Large intestine (tissue), 3 donors: Measurements from ENCODE around the gene GRB2. TPM values are rescaled to one million over a fixed set of nuclear protein-coding genes. Genes with fewer than 3 reads are reported as not detected.
"Not testable (repeated sequence)": the region's sequence is repeated elsewhere in the genome, so short reads cannot be mapped to it uniquely, and the experiment has no call there.

Experiments
- DNase-seq, 2 donors: peaks; one replicate each; pipeline versions ENCODE4 v3.0.0 to v3.0.0-alpha.2; 2013
- H3K27ac ChIP-seq: one replicate; pipeline ENCODE4 v1.5.1; 2013; ENCODE audit warnings: low read length
- H3K27me3 ChIP-seq: 2 replicates; pipeline ENCODE4 v1.6.1; 2013; ENCODE audit warnings: low read length; ENCODE audit not compliant: control insufficient read depth, insufficient read depth
- H3K36me3 ChIP-seq: 2 replicates; pipeline ENCODE4 v1.6.1; 2013; ENCODE audit warnings: low read length; ENCODE audit not compliant: control insufficient read depth, insufficient read depth
- H3K4me1 ChIP-seq: one replicate; pipeline ENCODE4 v1.6.1; 2013; ENCODE audit warnings: low read length; ENCODE audit not compliant: control insufficient read depth, insufficient read depth
- H3K4me3 ChIP-seq: one replicate; pipeline ENCODE4 v1.5.1; 2013; ENCODE audit warnings: low read length
- H3K9me3 ChIP-seq: one replicate; pipeline ENCODE4 v1.6.1; 2013; ENCODE audit warnings: mild to moderate bottlenecking, low read depth, low read length, moderate library complexity; ENCODE audit not compliant: control insufficient read depth
- WGBS: methylation state at CpG from one replicate; pipeline ENCODE4 v1.1.5; 2013; ENCODE audit warnings: low lambda C conversion rate; ENCODE audit not compliant: insufficient coverage; 5-methylcytosine and 5-hydroxymethylcytosine counted together
- polyA plus RNA-seq: library from polyadenylated mRNA; unstranded; fragments of 120-200 nt; gene quantifications from one replicate; pipeline ENCODE4 v1.2.1, GENCODE V29; 2013

The GRB2 gene
- polyA plus RNA-seq, 1 donor: 67.7 TPM

GRCh38 chr17:75307957-75308731 lies 97.3 kb downstream of the GRB2 start:
- no peak for DNase-seq
- Histone ChIP-seq H3K27me3 (no peaks in the 10 kb centered on the region), H3K4me1 (peaks cover 22% of the 10 kb centered on the region), H3K4me3 (no peak overlapping the region), H3K9me3 (no peaks in the 10 kb centered on the region), H3K36me3 (no peaks in the 10 kb centered on the region), H3K27ac (peak overlapping the region; percentile 90)
- 100% methylated on average over 1 of the region's 13 CpGs for WGBS

GRCh38 chr17:75301502-75302206 lies 103.8 kb downstream of the GRB2 start:
- no CpG with 5 or more reads among the region's 17 CpGs for WGBS
- no peak for DNase-seq
- Histone ChIP-seq H3K4me3 (no peak overlapping the region), H3K4me1 (no peaks in the 10 kb centered on the region), H3K36me3 (no peaks in the 10 kb centered on the region), H3K27me3 (no peaks in the 10 kb centered on the region), H3K9me3 (no peaks in the 10 kb centered on the region), H3K27ac (no peak overlapping the region)

GRCh38 chr17:75301049-75301448 lies 104.4 kb downstream of the GRB2 start:
- Histone ChIP-seq H3K27ac (no peak overlapping the region), H3K27me3 (no peaks in the 10 kb centered on the region), H3K36me3 (no peaks in the 10 kb centered on the region), H3K9me3 (no peaks in the 10 kb centered on the region), H3K4me3 (no peak overlapping the region), H3K4me1 (no peaks in the 10 kb centered on the region)
- DNase-seq: no peak
- no CpG with 5 or more reads among the region's 9 CpGs for WGBS

GRCh38 chr17:75300280-75300679 lies 105.2 kb downstream of the GRB2 start:
- peaks cover 7% of the 10 kb centered on the region for H3K4me1 ChIP-seq
- WGBS: no CpG with 5 or more reads among the region's 7 CpGs
- no peaks in the 10 kb centered on the region for H3K27me3 ChIP-seq
- no peak overlapping the region for H3K4me3 ChIP-seq
- no peaks in the 10 kb centered on the region for H3K36me3 ChIP-seq
- DNase-seq: no peak
- H3K27ac ChIP-seq: no peak overlapping the region
- no peaks in the 10 kb centered on the region for H3K9me3 ChIP-seq

- Histone ChIP-seq H3K36me3 (no peaks in the 10 kb centered on the region), H3K27me3 (no peaks in the 10 kb centered on the region), H3K4me1 (peaks cover 15% of the 10 kb centered on the region), H3K9me3 (no peaks in the 10 kb centered on the region), H3K27ac (peak overlapping the region; percentile 27), H3K4me3 (no peak overlapping the region)
- DNase-seq: peak; percentile 32 to 46
- 71% methylated on average over 1 of the region's 8 CpGs for WGBS
These were observed 110.0 kb downstream of the GRB2 start for GRCh38 chr17:75295201-75296158.

DNA sequence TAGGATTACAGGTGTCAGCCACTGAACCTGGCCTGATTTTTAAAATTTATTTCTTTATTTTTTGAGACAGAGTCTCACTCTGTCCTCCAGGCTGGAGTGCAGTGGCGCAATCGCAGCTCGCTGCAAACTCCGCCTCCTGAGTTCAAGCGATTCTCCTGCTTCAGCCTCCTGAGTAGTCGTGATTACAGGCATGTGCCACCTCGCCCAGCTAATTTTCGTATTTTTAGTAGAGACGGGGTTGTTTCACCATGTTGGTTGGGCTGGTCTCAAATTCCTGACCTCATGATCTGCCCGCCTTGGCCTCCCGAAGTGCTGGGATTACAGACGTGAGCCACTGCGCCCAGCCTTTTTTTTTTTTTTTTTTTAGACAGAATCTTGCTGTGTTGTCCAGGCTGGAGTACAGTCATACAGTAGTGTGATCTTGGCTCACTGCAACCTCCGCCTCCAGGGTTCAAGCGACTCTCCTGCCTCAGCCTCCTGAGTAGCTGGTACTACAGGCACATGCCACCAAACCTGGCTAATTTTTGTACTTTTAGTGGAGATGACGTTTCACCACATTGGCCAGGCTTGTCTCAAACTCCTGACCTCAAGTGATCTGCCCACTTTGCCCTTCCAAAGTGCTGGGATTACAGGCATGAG lies 112.5 kb downstream of the GRB2 start:
- WGBS: no CpG with 5 or more reads among the region's 16 CpGs
- H3K4me3 ChIP-seq, H3K36me3 ChIP-seq, H3K27me3 ChIP-seq, H3K27ac ChIP-seq, H3K9me3 ChIP-seq, DNase-seq: not testable (repeated sequence)
- peaks cover 22% of the 10 kb centered on the region for H3K4me1 ChIP-seq

DNA sequence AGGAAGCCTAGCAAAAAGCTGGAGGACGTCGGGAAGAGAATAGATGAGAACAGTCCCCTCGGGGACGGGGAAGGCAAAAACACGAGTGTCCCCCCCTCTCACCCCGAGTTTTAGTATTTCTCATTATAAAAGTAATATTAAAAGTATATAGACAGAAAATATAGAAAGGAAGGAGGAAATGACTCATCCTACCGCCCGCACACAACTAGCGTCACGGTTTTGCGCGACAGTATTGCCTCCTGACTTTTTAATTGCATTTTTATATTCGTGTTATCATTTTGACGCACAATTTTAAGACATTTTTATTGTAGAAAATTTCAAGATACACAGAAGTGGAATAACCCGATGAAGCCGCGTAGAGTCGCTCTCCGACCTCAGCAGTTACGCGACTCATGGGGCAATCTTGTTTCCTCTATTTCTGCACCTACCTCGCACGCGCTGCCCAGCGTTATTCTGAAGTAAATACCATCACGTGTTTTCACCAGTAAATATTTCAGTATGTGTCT lies 115.6 kb downstream of the GRB2 start:
- peaks cover 13% of the 10 kb centered on the region for H3K4me1 ChIP-seq
- no peaks in the 10 kb centered on the region for H3K9me3 ChIP-seq
- peak overlapping the region; percentile 75 for H3K27ac ChIP-seq
- DNase-seq: peak; percentile 51 to 65
- no peaks in the 10 kb centered on the region for H3K27me3 ChIP-seq
- peaks cover 8% of the 10 kb centered on the region for H3K36me3 ChIP-seq
- no CpG with 5 or more reads among the region's 26 CpGs for WGBS
- peak overlapping the region; percentile 72 for H3K4me3 ChIP-seq

DNA sequence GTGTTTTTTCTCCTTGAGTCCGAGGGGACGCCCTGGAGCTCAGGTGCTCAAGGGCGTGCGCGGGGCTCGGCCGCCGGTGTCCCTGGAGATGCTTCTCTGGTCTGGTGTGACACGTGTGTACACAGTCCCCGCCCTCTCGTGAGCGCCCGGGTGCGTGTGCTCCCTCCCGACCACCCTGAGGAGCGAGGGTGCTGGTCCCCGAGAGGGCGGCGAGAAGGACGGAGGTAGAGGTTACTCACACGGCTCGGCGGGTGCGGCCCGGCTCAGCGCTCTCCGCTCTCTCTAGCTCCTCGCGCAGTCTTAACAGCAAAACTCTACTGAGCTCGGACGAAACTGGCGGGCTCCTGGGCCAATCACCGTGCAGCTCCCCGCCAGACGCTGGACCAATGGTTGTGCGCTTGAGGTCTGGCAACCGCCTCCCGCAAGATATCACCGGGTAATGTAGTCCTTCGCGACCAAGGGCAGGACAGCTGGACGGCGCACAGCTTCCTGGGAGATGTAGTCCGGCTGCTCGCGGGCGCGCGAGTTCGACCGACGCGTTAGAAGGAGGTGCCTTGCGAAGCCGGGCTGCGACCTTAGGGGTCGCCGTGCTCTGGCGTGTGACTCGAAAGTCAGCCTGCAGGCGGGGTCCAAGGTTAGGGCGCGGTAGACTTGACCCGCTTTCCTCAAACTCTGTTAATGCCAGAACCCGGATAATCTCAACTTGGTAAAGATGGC lies 116.2 kb downstream of the GRB2 start, which contains the start of gene SLC25A19:
SLC25A19 (minus strand) TSS at position 319 of the 717 bp plus-strand sequence. CDS start 2,669 bp downstream, outside the sequence.
- no peaks in the 10 kb centered on the region for H3K9me3 ChIP-seq
- no CpG with 5 or more reads among the region's 65 CpGs for WGBS

DNA sequence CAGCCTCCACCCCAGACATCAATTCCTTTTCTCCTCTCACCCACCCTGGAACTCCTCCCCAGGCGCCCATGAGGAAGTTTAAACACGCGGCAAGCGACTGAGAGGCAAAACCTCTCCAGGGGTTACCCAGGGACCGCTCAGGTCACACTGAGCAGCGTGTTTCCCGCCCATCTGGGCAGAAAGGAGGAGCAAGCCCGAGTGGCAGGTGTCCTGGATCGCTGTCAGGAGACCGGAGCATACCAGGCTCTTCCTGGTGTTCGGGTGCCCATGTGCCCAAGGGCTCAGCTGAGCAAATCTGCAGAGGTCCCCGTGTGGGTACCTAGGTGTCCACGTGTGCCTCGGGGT lies 116.7 kb downstream of the GRB2 start:
- WGBS: no CpG with 5 or more reads among the region's 14 CpGs
- H3K27me3 ChIP-seq: no peaks in the 10 kb centered on the region
- peaks cover 8% of the 10 kb centered on the region for H3K36me3 ChIP-seq
- DNase-seq: no peak
- peak overlapping the region; percentile 72 for H3K4me3 ChIP-seq
- peaks cover 8% of the 10 kb centered on the region for H3K4me1 ChIP-seq
- peak overlapping the region; percentile 75 for H3K27ac ChIP-seq
- H3K9me3 ChIP-seq: no peaks in the 10 kb centered on the region

More for the DNA sequence above, 116.2 kb downstream of the GRB2 start, which contains the start of gene SLC25A19:
- peak; percentile 99 for DNase-seq
- peak within 1 kb of the TSS; percentile 75 for H3K27ac ChIP-seq
- H3K27me3 ChIP-seq: no peaks in the 10 kb centered on the region
- peaks cover 8% of the 10 kb centered on the region for H3K4me1 ChIP-seq
- peaks cover 8% of the 10 kb centered on the region for H3K36me3 ChIP-seq
- H3K4me3 ChIP-seq: peak within 1 kb of the TSS; percentile 72
